HEK293 (cell line): ENCODE data around the gene ERICH3.

Source experiments
- CTCF ChIA-PET: fragments of 350-600 bp; formaldehyde crosslinking; extraction: SDS; loops from one replicate; lab custom pipeline; 2021; ENCODE audit warnings: antibody characterized with exemption; lab: Yijun Ruan, JAX
- POLR2A ChIA-PET: fragments of 300-600 bp; formaldehyde crosslinking; extraction: SDS; loops from one replicate; lab custom pipeline; 2020; ENCODE audit warnings: antibody characterized with exemption, inconsistent platforms; lab: Yijun Ruan, JAX
- H3K27ac ChIP-seq: fragments of 200-500 bp; sonication (Bioruptor generic); 2 replicates; pipeline ENCODE4 v1.5.1; 2014; ENCODE audit warnings: low read depth, low read length, control low read depth, inconsistent platforms; ENCODE audit errors: extremely low read depth
- H3K36me3 ChIP-seq, 2 experiments: fragments of 200-500 bp in 1 of 2; sonication (Bioruptor generic) in 1 of 2; 1 replicate in 1 of 2; 2 replicates in 1 of 2; pipeline ENCODE4 v1.5.1; 2014 to 2017; ENCODE audit warnings: inconsistent platforms in 2 of 2, low read length in 2 of 2; ENCODE audit not compliant: control insufficient read depth in 2 of 2, insufficient read depth in 1 of 2
- H3K4me1 ChIP-seq: fragments of 200-500 bp; sonication (Bioruptor generic); 2 replicates; pipeline ENCODE4 v1.5.1; 2014; ENCODE audit warnings: mild to moderate bottlenecking, low read length, inconsistent platforms; ENCODE audit not compliant: control insufficient read depth, insufficient read depth
- H3K4me3 ChIP-seq: 2 replicates; pipeline ENCODE4 v1.5.1; 2011; ENCODE audit warnings: low read depth, mild to moderate bottlenecking, control low read depth, low read length, moderate library complexity
- H3K9me3 ChIP-seq: fragments of 200-500 bp; sonication (Bioruptor generic); 2 replicates; pipeline ENCODE4 v1.5.1; 2014; ENCODE audit warnings: low read depth, low read length, inconsistent platforms; ENCODE audit not compliant: control insufficient read depth, insufficient read depth
- BCL11A ChIP-seq: fragments of 450-650 bp; formaldehyde crosslinking; IDR thresholded peaks from 2 replicates; pipeline ENCODE4 v1.5.1; 2016; ENCODE audit warnings: low read depth, missing biosample characterization, missing genetic modification characterization
- ELK4 ChIP-seq: IDR thresholded peaks from 2 replicates; pipeline ENCODE4 v1.6.1; 2011; ENCODE audit warnings: mild to moderate bottlenecking, low read depth, low read length, borderline replicate concordance
- HOXA7 ChIP-seq: sonication (generic); formaldehyde crosslinking; IDR thresholded peaks from 2 replicates; pipeline ENCODE4 v1.8.1; 2022; ENCODE audit warnings: missing genetic modification reagents, borderline replicate concordance
- KLF10 ChIP-seq: fragments of 450-650 bp; IDR thresholded peaks from 2 replicates; pipeline ENCODE4 v1.5.1; 2018; ENCODE audit warnings: missing biosample characterization, mild to moderate bottlenecking, missing genetic modification characterization
- PRDM2 ChIP-seq: fragments of 450-650 bp; formaldehyde crosslinking; IDR thresholded peaks from 2 replicates; pipeline ENCODE4 v1.5.1; 2016; ENCODE audit warnings: missing biosample characterization, missing genetic modification characterization, borderline replicate concordance
- SCRT2 ChIP-seq: fragments of 450-650 bp; formaldehyde crosslinking; IDR thresholded peaks from 2 replicates; pipeline ENCODE4 v1.5.1; 2016; ENCODE audit warnings: missing biosample characterization, missing genetic modification characterization
- YY1 ChIP-seq: fragments of 450-650 bp; formaldehyde crosslinking; IDR thresholded peaks from 2 replicates; pipeline ENCODE4 v1.5.1; 2018; ENCODE audit warnings: missing biosample characterization, missing genetic modification characterization
- YY2 ChIP-seq: fragments of 450-650 bp; formaldehyde crosslinking; IDR thresholded peaks from 2 replicates; pipeline ENCODE4 v1.5.1; 2016; ENCODE audit warnings: missing biosample characterization, missing genetic modification characterization
- ZBTB8A ChIP-seq: fragments of 450-650 bp; formaldehyde crosslinking; IDR thresholded peaks from 2 replicates; pipeline ENCODE4 v1.5.1; 2016; ENCODE audit warnings: missing biosample characterization, missing genetic modification characterization
- ZFP3 ChIP-seq: fragments of 450-650 bp; formaldehyde crosslinking; IDR thresholded peaks from 2 replicates; pipeline ENCODE4 v1.5.1; 2016; ENCODE audit warnings: low read depth, missing biosample characterization, missing genetic modification characterization
- ZNF138 ChIP-seq: fragments of 450-650 bp; formaldehyde crosslinking; IDR thresholded peaks from 2 replicates; pipeline ENCODE4 v1.5.1; 2016; ENCODE audit warnings: missing biosample characterization, missing genetic modification characterization, borderline replicate concordance
- ZNF157 ChIP-seq: fragments of 450-650 bp; formaldehyde crosslinking; IDR thresholded peaks from 2 replicates; pipeline ENCODE4 v1.5.1; 2016; ENCODE audit warnings: missing biosample characterization, missing genetic modification characterization
- ZNF398 ChIP-seq: fragments of 450-650 bp; formaldehyde crosslinking; IDR thresholded peaks from 2 replicates; pipeline ENCODE4 v1.5.1; 2017; ENCODE audit warnings: missing biosample characterization, missing genetic modification characterization
- ZNF426 ChIP-seq: fragments of 450-650 bp; formaldehyde crosslinking; IDR thresholded peaks from 2 replicates; pipeline ENCODE4 v1.5.1; 2017; ENCODE audit warnings: missing biosample characterization, missing genetic modification characterization, mild to moderate bottlenecking, inconsistent platforms, moderate library complexity
- ZNF501 ChIP-seq: fragments of 450-650 bp; formaldehyde crosslinking; IDR thresholded peaks from 2 replicates; pipeline ENCODE4 v1.5.1; 2016; ENCODE audit warnings: missing biosample characterization, missing genetic modification characterization
- ZNF555 ChIP-seq: fragments of 450-650 bp; formaldehyde crosslinking; conservative IDR thresholded peaks from 2 replicates; pipeline ENCODE4 v1.5.1; 2017; ENCODE audit warnings: missing biosample characterization, mild to moderate bottlenecking, missing genetic modification characterization, inconsistent platforms
- ZNF571 ChIP-seq: fragments of 450-650 bp; formaldehyde crosslinking; IDR thresholded peaks from 2 replicates; pipeline ENCODE4 v1.5.0; 2017; ENCODE audit warnings: missing biosample characterization, missing genetic modification characterization
- ZNF585B ChIP-seq: fragments of 450-650 bp; formaldehyde crosslinking; IDR thresholded peaks from 2 replicates; pipeline ENCODE4 v1.5.1; 2016; ENCODE audit warnings: missing biosample characterization, missing genetic modification characterization
- ZNF621 ChIP-seq: fragments of 450-650 bp; formaldehyde crosslinking; IDR thresholded peaks from 2 replicates; pipeline ENCODE4 v1.5.1; 2017; ENCODE audit warnings: missing biosample characterization, missing genetic modification characterization
- ZNF624 ChIP-seq: fragments of 450-650 bp; formaldehyde crosslinking; IDR thresholded peaks from 2 replicates; pipeline ENCODE4 v1.5.1; 2017; ENCODE audit warnings: missing biosample characterization, missing genetic modification characterization
- ZNF658 ChIP-seq: fragments of 450-650 bp; formaldehyde crosslinking; IDR thresholded peaks from 2 replicates; pipeline ENCODE4; 2016; ENCODE audit warnings: missing biosample characterization, missing genetic modification characterization
- ZNF707 ChIP-seq: fragments of 450-650 bp; formaldehyde crosslinking; IDR thresholded peaks from 2 replicates; pipeline ENCODE4 v1.5.1; 2016; ENCODE audit warnings: missing biosample characterization, missing genetic modification characterization
- ZNF76 ChIP-seq: fragments of 450-650 bp; formaldehyde crosslinking; IDR thresholded peaks from 2 replicates; pipeline ENCODE4; 2016; ENCODE audit warnings: low read depth, missing biosample characterization, missing genetic modification characterization, borderline replicate concordance
- ZSCAN18 ChIP-seq: fragments of 450-650 bp; formaldehyde crosslinking; IDR thresholded peaks from 2 replicates; pipeline ENCODE4 v1.5.1; 2016; ENCODE audit warnings: missing biosample characterization, missing genetic modification characterization
- ZSCAN4 ChIP-seq: fragments of 450-650 bp; formaldehyde crosslinking; IDR thresholded peaks from 2 replicates; pipeline ENCODE4 v1.5.1; 2017; ENCODE audit warnings: missing biosample characterization, missing genetic modification characterization

The ERICH3 gene

GRCh38 chr1:74526708-74527107 lies 146.9 kb downstream of the ERICH3 start (continued):
- no peak for TF ChIP-seq ZNF624 (tag by site-specific recombination)

- Histone ChIP-seq H3K4me1 (no peaks in the 10 kb centered on the region), H3K9me3 (no peaks in the 10 kb centered on the region), H3K27ac (no peak overlapping the region), H3K4me3 (no peak overlapping the region), H3K36me3 (no peaks in the 10 kb centered on the region)
- CTCF ChIA-PET: no interaction called here
- TF ChIP-seq ZNF426 (tag by site-specific recombination): no peak
- TF ChIP-seq ZNF571: no peak
- TF ChIP-seq ZFP3 (tag by site-specific recombination): no peak
- no peak for TF ChIP-seq ZNF555 (tag by site-specific recombination)
- TF ChIP-seq YY1 (tag by site-specific recombination): no peak
- no peak for TF ChIP-seq ZNF501 (tag by site-specific recombination)
- TF ChIP-seq HOXA7 (CRISPR knock-in tag): no peak
- no peak for TF ChIP-seq BCL11A
- TF ChIP-seq ELK4: no peak
- no peak for TF ChIP-seq ZNF621 (tag by site-specific recombination)
- TF ChIP-seq ZBTB8A (tag by site-specific recombination): no peak
- TF ChIP-seq ZNF76 (tag by site-specific recombination): no peak
- no peak for TF ChIP-seq YY2 (tag by site-specific recombination)
- TF ChIP-seq ZNF707: no peak
- no peak for TF ChIP-seq ZNF138 (tag by site-specific recombination)
- no peak for TF ChIP-seq ZSCAN4 (tag by site-specific recombination)
- no peak for TF ChIP-seq KLF10
- no peak for TF ChIP-seq ZSCAN18 (tag by site-specific recombination)
- POLR2A ChIA-PET: no interaction called here
Observed at GRCh38 chr1:74523873-74524480, 149.6 kb downstream of the ERICH3 start.

- Histone ChIP-seq H3K4me1 (no peaks in the 10 kb centered on the region), H3K9me3 (no peaks in the 10 kb centered on the region), H3K27ac (no peak overlapping the region), H3K4me3 (no peak overlapping the region), H3K36me3 (no peaks in the 10 kb centered on the region)
- ChIA-PET POLR2A (no interaction called here), CTCF (no interaction called here)
- TF ChIP-seq ZNF585B: no peak
- TF ChIP-seq ZNF658: no peak
- no peak for TF ChIP-seq ZNF157 (tag by site-specific recombination)
- no peak for TF ChIP-seq SCRT2 (tag by site-specific recombination)
- no peak for TF ChIP-seq ZNF398 (tag by site-specific recombination)
- no peak for TF ChIP-seq PRDM2
Observed at GRCh38 chr1:74522148-74522547, 151.4 kb downstream of the ERICH3 start.
